ENCODE data around the gene SFXN5. TPM values are rescaled to one million over a fixed set of nuclear protein-coding genes. Genes with fewer than 3 reads are reported as not detected.

Gene SFXN5
- total RNA-seq, 1 experiment from 2014 or later: 13.3 TPM

DNA sequence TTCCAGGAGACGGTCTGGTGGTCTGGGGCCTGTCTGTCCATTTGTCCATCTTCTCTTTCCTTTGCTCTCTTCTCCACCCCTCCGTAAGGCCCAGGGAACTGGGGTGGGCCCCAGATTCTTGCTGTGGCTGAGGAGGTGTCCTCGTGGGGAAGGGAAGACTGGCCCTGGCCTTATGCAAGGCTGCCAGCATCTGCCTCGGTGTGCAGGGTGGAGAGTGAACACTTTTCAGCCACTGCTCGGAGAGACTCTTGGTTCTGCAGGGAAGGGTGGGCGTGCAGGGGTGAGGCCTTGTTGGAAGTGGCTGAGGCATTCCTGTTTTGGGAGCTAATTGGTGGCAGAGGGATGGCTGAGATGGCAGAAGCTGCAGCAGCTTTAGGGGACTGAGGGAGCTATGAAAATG lies 131.2 kb downstream of the SFXN5 start:
- no peak for DNase-seq (ENCODE audit: low read depth in 1 of 2, low spot score in 2 of 2)
- Histone ChIP-seq H3K9me3 (replicated peaks) (no peaks in the 10 kb centered on the region), H3K27me3 (replicated peaks) (no peaks in the 10 kb centered on the region; the same call in 1 of the 2 replicates), H3K36me3 (no peaks in the 10 kb centered on the region), H3K27ac (no peak overlapping the region), H3K4me3 (no peak overlapping the region), H3K4me1 (replicated peaks) (peaks cover 15% of the 10 kb centered on the region)

DNA sequence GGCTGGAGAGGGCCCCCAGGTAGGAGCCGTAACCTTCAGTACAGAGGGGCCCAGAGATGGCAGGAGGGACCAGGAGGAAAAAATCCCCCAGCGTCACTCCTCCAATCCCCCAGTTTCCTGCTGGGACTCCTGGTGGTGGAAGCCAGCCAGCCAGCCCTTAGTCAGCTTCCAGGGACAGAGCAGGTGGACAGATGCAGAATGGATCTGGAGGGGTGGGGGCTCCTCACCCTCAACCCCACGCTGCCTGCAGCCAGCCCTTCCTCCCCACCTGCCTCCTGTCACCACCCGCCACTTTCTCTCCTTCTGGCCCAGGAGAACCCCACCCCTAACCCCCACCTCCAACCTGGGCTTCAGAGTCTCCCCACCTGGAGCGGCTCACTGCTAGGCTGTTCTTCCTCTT lies 133.1 kb downstream of the SFXN5 start:
- Histone ChIP-seq H3K4me3 (no peak overlapping the region), H3K9me3 (replicated peaks) (no peaks in the 10 kb centered on the region), H3K27me3 (replicated peaks) (no peaks in the 10 kb centered on the region; the same call in 1 of the 2 replicates), H3K4me1 (replicated peaks) (peaks cover 15% of the 10 kb centered on the region), H3K27ac (no peak overlapping the region), H3K36me3 (no peaks in the 10 kb centered on the region)
- no peak for DNase-seq (ENCODE audit: low read depth in 1 of 2, low spot score in 2 of 2)

DNA sequence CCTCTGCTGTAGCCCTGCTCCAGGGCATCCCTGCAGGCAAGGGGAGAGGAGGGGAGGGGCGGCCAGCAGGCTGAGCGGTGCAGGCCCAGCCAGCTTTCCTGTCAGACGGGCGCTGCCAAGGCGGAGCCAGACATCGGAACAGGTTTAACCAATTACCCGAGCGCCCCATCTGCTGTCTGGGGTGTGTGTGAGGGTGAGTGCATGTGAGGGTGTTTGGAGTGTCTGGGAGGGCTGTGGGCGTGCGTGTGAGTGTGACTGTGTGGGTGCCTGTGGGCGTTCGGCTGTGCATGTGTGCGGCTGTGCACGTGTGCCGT lies 134.2 kb downstream of the SFXN5 start:
- no peak overlapping the region for H3K4me3 ChIP-seq
- H3K4me1 ChIP-seq (replicated peaks): peaks cover 15% of the 10 kb centered on the region
- no peaks in the 10 kb centered on the region for H3K36me3 ChIP-seq
- no peaks in the 10 kb centered on the region for H3K9me3 ChIP-seq (replicated peaks)
- no peaks in the 10 kb centered on the region; the same call in 1 of the 2 replicates for H3K27me3 ChIP-seq (replicated peaks)
- no peak for DNase-seq (ENCODE audit: low read depth in 1 of 2, low spot score in 2 of 2)
- no peak overlapping the region for H3K27ac ChIP-seq

DNA sequence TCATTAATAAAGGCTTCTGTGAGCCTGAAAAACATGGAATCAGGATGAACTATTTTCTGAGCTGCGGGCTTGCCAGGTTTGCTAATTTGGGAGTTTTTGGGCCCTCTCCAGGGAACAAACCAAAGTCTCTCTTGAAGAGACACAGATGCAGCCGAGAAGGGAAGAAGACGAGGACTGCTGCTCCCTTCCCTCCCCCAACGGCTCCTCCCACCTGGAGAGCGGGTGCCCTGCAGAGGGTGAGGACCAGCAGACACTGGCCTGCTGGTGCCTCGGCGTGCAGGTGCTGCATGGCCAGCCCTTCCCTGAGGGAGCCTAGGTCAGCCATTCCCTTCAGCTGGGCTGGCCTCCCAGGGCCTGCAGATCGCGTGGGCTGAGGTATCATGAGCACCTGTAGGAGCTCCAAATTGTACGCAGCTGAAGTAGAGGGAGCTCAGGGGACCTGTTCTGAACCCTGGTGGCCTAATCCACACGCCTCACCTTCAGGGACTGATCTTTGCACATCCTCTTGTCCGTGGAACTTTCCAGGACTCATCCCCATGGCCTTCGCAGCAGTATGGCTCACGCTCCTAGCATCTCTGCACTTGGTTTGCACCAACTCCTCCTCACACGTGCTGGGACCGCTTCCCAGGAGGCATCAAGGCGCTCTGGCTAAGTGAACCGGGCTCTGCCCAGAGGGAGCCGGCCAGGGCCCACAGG lies 134.7 kb downstream of the SFXN5 start:
- H3K4me3 ChIP-seq: no peak overlapping the region
- H3K4me1 ChIP-seq (replicated peaks): peaks cover 15% of the 10 kb centered on the region
- DNase-seq (ENCODE audit: low read depth in 1 of 2, low spot score in 2 of 2): no peak
- no peaks in the 10 kb centered on the region; the same call in 1 of the 2 replicates for H3K27me3 ChIP-seq (replicated peaks)
- H3K27ac ChIP-seq: no peak overlapping the region
- H3K36me3 ChIP-seq: no peaks in the 10 kb centered on the region
- H3K9me3 ChIP-seq (replicated peaks): no peaks in the 10 kb centered on the region

DNA sequence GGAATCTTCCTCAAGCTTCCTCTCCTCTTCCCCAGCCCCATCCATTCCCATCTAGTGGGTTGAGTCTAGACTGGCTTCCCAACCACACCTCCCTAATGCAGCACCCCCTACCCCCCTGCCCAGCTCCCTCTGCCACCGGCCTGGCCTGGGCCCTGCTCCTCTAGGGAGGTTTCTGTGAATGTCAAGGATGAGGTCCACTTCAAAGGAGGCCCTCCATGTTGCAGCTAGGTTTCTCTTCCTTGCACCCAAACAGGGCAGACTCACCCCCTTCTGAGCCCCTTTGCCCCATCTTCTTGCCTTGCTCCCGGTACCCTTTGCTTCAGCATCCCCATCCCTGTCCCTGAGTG lies 135.9 kb downstream of the SFXN5 start:
- no peak overlapping the region for H3K27ac ChIP-seq
- no peaks in the 10 kb centered on the region for H3K9me3 ChIP-seq (replicated peaks)
- H3K4me3 ChIP-seq: no peak overlapping the region
- no peak for DNase-seq (ENCODE audit: low read depth in 1 of 2, low spot score in 2 of 2)
- no peaks in the 10 kb centered on the region for H3K36me3 ChIP-seq
- H3K27me3 ChIP-seq (replicated peaks): peaks cover 1% of the 10 kb centered on the region; the same call in 1 of the 2 replicates
- H3K4me1 ChIP-seq (replicated peaks): peaks cover 5% of the 10 kb centered on the region

DNA sequence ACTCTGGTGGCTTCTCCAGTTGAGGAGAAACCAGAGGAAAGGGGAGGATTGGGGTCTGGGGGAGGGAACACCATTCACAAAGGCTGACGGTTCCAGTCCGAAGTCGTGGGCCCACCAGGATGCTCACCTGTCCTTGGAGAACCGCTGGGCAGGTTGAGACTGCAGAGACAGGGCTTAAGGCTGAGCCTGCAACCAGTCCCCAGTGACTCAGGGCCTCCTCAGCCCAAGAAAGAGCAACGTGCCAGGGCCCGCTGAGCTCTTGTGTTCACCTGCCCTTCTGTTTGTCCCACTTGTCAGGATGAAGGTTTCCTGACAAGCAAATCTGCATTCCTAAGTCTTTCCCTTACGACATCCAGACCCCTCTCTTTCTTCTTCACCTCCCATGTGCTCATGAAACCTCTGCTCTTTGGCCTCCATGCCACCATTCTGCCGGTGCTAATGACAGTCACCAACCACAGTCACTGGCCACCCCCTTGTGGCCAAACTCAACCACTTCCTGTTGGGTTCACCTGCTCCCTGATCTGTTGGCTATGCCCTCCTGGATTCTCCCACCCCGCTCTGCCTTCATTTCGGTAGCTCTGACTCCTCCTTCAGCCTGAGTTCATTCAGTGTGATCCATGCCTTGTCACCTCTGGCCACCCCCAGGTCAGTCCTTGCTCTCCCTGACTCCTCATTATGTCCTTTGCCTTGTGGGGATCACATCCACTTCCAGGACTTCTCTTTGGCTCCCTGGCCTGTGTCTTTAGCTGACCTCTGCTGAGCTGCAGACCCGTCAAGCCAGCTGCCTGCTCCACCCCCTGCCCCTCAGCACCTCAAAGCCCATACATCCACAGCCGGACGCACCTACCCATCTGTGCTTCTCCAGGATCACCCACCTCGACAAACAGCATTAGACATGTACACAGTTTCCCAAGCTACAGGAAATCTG lies 136.6 kb downstream of the SFXN5 start:
- no peaks in the 10 kb centered on the region for H3K4me1 ChIP-seq (replicated peaks)
- H3K9me3 ChIP-seq (replicated peaks): no peaks in the 10 kb centered on the region

DNA sequence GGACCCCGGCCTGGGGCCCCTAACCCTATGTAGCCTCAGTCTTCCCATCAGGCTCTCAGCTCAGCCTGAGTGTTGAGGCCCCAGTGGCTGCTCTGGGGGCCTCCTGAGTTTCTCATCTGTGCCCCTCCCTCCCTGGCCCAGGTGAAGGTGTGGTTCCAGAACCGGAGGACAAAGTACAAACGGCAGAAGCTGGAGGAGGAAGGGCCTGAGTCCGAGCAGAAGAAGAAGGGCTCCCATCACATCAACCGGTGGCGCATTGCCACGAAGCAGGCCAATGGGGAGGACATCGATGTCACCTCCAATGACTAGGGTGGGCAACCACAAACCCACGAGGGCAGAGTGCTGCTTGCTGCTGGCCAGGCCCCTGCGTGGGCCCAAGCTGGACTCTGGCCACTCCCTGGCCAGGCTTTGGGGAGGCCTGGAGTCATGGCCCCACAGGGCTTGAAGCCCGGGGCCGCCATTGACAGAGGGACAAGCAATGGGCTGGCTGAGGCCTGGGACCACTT lies 137.8 kb downstream of the SFXN5 start:
- Histone ChIP-seq H3K36me3 (no peaks in the 10 kb centered on the region), H3K4me3 (no peak overlapping the region), H3K27me3 (replicated peaks) (peaks cover 20% of the 10 kb centered on the region), H3K9me3 (replicated peaks) (no peaks in the 10 kb centered on the region), H3K4me1 (replicated peaks) (no peaks in the 10 kb centered on the region), H3K27ac (no peak overlapping the region)
- DNase-seq (ENCODE audit: low read depth in 1 of 2, low spot score in 2 of 2): no peak

More for the DNA sequence above, 136.6 kb downstream of the SFXN5 start:
- peaks cover 8% of the 10 kb centered on the region; the same call in 1 of the 2 replicates for H3K27me3 ChIP-seq (replicated peaks)
- DNase-seq (ENCODE audit: low read depth in 1 of 2, low spot score in 2 of 2): no peak
- no peaks in the 10 kb centered on the region for H3K36me3 ChIP-seq
- no peak overlapping the region for H3K27ac ChIP-seq
- no peak overlapping the region for H3K4me3 ChIP-seq

DNA sequence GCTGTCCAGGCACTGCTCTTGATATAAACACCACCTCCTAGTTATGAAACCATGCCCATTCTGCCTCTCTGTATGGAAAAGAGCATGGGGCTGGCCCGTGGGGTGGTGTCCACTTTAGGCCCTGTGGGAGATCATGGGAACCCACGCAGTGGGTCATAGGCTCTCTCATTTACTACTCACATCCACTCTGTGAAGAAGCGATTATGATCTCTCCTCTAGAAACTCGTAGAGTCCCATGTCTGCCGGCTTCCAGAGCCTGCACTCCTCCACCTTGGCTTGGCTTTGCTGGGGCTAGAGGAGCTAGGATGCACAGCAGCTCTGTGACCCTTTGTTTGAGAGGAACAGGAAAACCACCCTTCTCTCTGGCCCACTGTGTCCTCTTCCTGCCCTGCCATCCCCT lies 138.3 kb downstream of the SFXN5 start:
- DNase-seq (ENCODE audit: low read depth in 1 of 2, low spot score in 2 of 2): no peak
- peaks cover 25% of the 10 kb centered on the region for H3K27me3 ChIP-seq (replicated peaks)

DNA sequence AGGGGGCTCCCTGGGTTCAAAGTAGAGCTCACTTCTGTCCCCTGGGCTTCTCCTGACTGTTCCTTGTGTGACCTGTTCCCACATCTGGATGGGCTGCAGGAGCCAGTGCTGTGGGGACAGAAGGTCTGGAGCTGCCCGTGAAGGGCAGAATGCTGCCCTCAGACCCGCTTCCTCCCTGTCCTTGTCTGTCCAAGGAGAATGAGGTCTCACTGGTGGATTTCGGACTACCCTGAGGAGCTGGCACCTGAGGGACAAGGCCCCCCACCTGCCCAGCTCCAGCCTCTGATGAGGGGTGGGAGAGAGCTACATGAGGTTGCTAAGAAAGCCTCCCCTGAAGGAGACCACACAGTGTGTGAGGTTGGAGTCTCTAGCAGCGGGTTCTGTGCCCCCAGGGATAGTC lies 138.7 kb downstream of the SFXN5 start:
- H3K36me3 ChIP-seq: no peaks in the 10 kb centered on the region
- H3K4me3 ChIP-seq: no peak overlapping the region
- no peaks in the 10 kb centered on the region for H3K4me1 ChIP-seq (replicated peaks)
- H3K27ac ChIP-seq: no peak overlapping the region
- H3K27me3 ChIP-seq (replicated peaks): peaks cover 29% of the 10 kb centered on the region
- DNase-seq (ENCODE audit: low read depth in 1 of 2, low spot score in 2 of 2): no peak
- no peaks in the 10 kb centered on the region for H3K9me3 ChIP-seq (replicated peaks)

More for the DNA sequence above, 138.3 kb downstream of the SFXN5 start:
- Histone ChIP-seq H3K9me3 (replicated peaks) (no peaks in the 10 kb centered on the region), H3K4me1 (replicated peaks) (no peaks in the 10 kb centered on the region), H3K36me3 (no peaks in the 10 kb centered on the region), H3K27ac (no peak overlapping the region), H3K4me3 (no peak overlapping the region)

DNA sequence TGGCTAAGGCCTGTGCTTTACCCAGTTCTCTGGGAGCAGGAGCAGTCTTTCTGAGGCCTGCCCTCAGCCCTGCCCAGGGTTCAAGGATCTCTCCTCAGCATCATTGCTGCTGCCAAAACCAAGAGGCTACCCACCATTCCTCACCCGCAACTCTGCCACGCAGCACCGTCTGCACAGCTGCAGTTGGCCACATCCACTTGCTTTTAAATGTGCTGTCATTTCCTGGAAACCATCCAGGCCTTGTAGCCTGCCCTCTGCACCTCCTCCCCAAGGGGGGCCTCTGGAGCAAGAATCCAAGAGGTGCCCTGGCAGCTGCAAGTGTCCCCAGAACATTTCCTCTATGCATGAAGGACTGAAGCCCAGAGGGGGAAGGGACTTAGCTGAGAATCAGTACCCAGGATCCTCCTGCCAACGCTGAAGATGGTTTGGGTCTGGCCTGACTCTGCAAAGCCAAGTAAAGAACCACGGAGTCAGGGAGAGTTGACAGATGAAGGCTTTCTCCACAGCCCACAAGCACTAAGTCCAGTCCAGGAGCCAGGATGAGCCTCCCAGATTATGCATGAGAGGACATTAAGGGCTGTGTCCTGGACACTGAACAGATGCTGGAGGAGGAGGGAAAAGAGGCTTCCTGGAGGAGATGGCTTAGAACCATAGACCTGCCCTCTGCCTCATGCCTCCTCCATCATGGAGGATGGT lies 139.3 kb downstream of the SFXN5 start:
- Histone ChIP-seq H3K4me3 (no peak overlapping the region), H3K27ac (no peak overlapping the region), H3K4me1 (replicated peaks) (no peaks in the 10 kb centered on the region), H3K36me3 (no peaks in the 10 kb centered on the region), H3K9me3 (replicated peaks) (no peaks in the 10 kb centered on the region), H3K27me3 (replicated peaks) (peaks cover 35% of the 10 kb centered on the region)
- DNase-seq (ENCODE audit: low read depth in 1 of 2, low spot score in 2 of 2): no peak

DNA sequence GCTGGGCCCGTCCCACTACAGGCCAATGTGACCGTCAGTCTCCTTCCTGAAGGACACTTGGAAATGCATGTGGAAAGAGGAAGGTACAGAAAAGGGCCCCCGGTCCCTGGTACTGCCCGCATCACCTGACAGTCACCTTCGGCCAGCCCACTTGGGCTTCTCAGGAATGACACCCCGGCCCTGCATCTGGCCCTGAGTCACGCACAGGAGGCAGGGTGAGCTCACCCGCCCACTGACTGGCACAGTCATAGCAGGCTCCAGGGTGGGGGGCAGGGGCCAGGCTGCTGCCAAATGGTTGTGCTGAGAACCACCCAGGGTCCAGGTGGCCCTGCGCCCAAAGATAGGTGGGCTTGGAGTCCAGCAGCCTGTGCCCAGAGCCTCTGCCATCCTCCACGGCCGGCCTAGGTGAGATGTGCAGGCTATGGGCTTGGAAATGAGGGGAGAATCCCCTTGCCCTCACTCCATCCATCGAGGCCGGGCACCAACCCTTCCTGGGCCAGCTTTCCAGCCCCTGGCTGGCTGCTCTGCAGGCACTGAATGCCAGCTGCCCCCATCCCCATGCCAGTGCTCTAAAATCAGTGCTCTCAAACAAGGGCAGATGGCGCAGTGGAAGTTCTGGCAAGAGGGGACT lies 140.1 kb downstream of the SFXN5 start:
- H3K36me3 ChIP-seq: no peaks in the 10 kb centered on the region
- peaks cover 43% of the 10 kb centered on the region for H3K27me3 ChIP-seq (replicated peaks)
- H3K27ac ChIP-seq: no peak overlapping the region
- no peaks in the 10 kb centered on the region for H3K4me1 ChIP-seq (replicated peaks)
- no peak for DNase-seq (ENCODE audit: low read depth in 1 of 2, low spot score in 2 of 2)
- no peak overlapping the region for H3K4me3 ChIP-seq
- H3K9me3 ChIP-seq (replicated peaks): no peaks in the 10 kb centered on the region

DNA sequence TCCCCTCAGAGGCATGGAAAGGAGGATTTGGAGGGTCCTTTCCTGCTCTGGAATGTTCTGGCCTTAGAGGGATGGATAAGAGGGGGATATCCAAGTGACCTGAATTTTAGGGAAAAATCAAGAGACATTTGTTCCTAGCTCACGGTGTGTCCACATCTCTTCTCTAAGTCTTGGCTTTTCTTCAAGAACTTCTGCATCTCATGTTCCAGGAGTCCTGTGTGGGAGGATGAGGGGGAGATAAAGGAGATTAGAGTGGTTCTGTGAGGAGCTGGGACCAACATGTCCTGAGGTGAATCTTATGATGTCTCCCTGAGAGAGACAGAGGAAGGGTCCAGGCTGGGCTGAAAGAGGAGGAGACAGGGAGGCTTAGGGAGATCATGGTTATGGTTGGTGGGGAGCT lies 142.5 kb downstream of the SFXN5 start:
- Histone ChIP-seq H3K36me3 (no peaks in the 10 kb centered on the region), H3K4me3 (no peak overlapping the region), H3K4me1 (replicated peaks) (peaks cover 5% of the 10 kb centered on the region; the same call in 1 of the 2 replicates), H3K9me3 (replicated peaks) (no peaks in the 10 kb centered on the region), H3K27ac (no peak overlapping the region), H3K27me3 (replicated peaks) (peaks cover 67% of the 10 kb centered on the region)
- no peak for DNase-seq (ENCODE audit: low read depth in 1 of 2, low spot score in 2 of 2)
